Mononuclear cell (primary cell): ENCODE measurements around the gene RAB37. TPM values are rescaled to one million over a fixed set of nuclear protein-coding genes. Genes with fewer than 3 reads are reported as not detected.

Source experiments
- H3K27me3 ChIP-seq: 2 replicates; pipeline ENCODE4 v1.6.0; 2011; ENCODE audit warnings: low read length, control low read depth; ENCODE audit not compliant: insufficient read depth
- H3K4me1 ChIP-seq: 2 replicates; pipeline ENCODE4 v1.5.1; 2011; ENCODE audit warnings: mild to moderate bottlenecking, low read length, control low read depth; ENCODE audit not compliant: insufficient read depth
- H3K4me3 ChIP-seq: 2 replicates; pipeline ENCODE4 v1.5.1; 2011; ENCODE audit warnings: mild to moderate bottlenecking, low read length, moderate library complexity
- H3K9me3 ChIP-seq: 2 replicates; pipeline ENCODE4 v1.5.1; 2011; ENCODE audit warnings: low read depth, mild to moderate bottlenecking, control low read depth, low read length
- total RNA-seq: library from RNA; depleted of rRNA; stranded (reverse); fragments of >200 nt; gene quantifications from one replicate; pipeline ENCODE4 v1.2.3, GENCODE V29; 2012

RAB37 gene
- total RNA-seq, 1 donor = 21.8 TPM

- H3K4me1 ChIP-seq = peaks cover 28% of the 10 kb centered on the region
- no peak overlapping the region for H3K4me3 ChIP-seq
- no peaks in the 10 kb centered on the region for H3K9me3 ChIP-seq
- H3K27me3 ChIP-seq = no peaks in the 10 kb centered on the region
Measured at GRCh38 chr17:74770498-74771318, 33.7 kb downstream of the RAB37 start.

DNA sequence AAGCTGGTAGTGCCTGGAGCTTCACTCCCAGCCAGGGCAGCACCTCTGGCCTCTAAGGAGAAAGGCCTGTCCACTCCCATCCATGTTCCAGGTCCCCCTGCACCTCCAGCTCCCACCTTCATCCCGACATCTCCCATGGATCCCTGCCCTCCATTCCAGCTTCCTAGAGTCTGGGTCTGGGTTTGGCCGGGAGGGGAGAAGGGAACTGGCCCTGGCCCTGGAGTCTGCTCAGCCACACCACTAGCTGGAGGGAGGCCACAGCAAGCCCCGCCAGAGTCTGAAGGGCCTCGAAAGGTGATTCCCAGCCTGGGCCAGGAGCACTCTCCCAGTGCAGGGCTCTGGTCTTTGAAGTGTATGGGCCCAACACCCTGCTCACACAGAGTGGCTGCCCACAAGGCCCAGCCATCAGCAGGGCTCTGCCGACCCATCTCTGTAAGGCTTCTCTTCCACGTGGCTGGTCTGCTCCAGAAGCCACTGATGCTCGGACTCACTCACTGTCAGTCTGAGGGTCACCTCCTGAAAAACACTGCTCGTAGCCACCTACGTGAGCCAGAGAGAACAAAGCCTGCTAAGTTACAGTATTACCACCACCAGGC, 34.4 kb downstream of the RAB37 start:
- no peaks in the 10 kb centered on the region for H3K9me3 ChIP-seq
- H3K27me3 ChIP-seq = no peaks in the 10 kb centered on the region
- H3K4me1 ChIP-seq = peaks cover 32% of the 10 kb centered on the region
- no peak overlapping the region for H3K4me3 ChIP-seq

GRCh38 chr17:74772053-74772452, 35.0 kb downstream of the RAB37 start:
- Histone ChIP-seq H3K27me3 (no peaks in the 10 kb centered on the region), H3K4me1 (peaks cover 37% of the 10 kb centered on the region), H3K4me3 (no peak overlapping the region), H3K9me3 (no peaks in the 10 kb centered on the region)

- H3K27me3 ChIP-seq = no peaks in the 10 kb centered on the region
- no peak overlapping the region for H3K4me3 ChIP-seq
- H3K4me1 ChIP-seq = peaks cover 51% of the 10 kb centered on the region
- no peaks in the 10 kb centered on the region for H3K9me3 ChIP-seq
Measured at GRCh38 chr17:74773414-74773813, 36.4 kb downstream of the RAB37 start.

GRCh38 chr17:74773871-74774286, 36.8 kb downstream of the RAB37 start:
- H3K4me3 ChIP-seq = no peak overlapping the region
- no peaks in the 10 kb centered on the region for H3K27me3 ChIP-seq
- H3K4me1 ChIP-seq = peaks cover 55% of the 10 kb centered on the region
- H3K9me3 ChIP-seq = no peaks in the 10 kb centered on the region

- no peaks in the 10 kb centered on the region for H3K27me3 ChIP-seq
- H3K4me3 ChIP-seq = peak overlapping the region; percentile 78
- H3K9me3 ChIP-seq = no peaks in the 10 kb centered on the region
- peaks cover 63% of the 10 kb centered on the region for H3K4me1 ChIP-seq
Measured at GRCh38 chr17:74775409-74776043, 38.5 kb downstream of the RAB37 start.

DNA sequence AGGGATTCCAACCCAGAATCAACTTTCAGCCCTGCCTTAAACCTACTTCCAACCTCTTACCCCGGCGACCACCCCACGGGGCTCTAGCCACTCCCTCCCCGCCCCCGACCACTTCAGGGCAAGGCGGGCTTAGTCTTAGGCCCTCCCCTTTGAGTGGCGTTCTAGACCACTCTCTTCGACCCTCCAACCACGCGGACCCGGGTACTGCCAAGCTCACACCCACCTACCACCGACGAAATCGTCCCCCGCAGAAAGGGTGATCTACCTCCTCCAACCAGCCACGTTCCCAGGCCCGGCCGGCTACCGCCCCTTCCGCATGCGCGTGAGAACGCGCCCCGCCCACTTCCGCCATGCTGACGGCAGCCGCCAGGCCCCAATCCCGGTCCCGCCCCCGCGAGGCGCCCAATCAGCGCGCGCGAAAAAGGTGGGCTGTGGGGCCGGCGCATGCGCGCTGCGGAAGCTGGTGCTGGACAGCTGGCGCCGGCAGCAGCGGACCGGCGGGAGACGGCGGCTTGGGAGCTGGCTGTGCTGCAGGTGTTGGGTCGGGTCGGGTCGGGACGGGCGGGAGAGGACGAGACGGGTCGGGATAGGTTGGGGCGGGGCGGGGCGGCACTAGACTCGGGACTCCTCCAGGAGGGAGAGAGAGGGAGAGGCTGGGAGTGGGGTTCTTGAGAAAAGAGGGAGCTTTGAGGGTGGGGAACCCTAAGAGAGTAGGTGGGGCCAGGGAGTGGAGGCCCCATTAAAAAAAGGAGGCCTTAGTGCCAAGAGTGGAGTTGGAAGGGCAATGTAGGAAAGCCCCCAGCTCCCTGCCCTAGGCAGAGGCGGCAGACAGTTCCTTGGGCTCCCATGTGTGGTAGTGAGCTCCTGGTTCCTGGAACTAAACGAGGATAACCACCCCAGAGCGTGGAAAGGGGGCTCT, 39.2 kb downstream of the RAB37 start, which contains the start of gene NAT9:
NAT9 (minus strand) TSS at position 302 of the 919 bp plus-strand sequence. CDS start 647 bp downstream, outside the sequence.
- no peaks in the 10 kb centered on the region for H3K9me3 ChIP-seq
- H3K4me1 ChIP-seq = peaks cover 69% of the 10 kb centered on the region
- no peaks in the 10 kb centered on the region for H3K27me3 ChIP-seq
- H3K4me3 ChIP-seq = peak within 1 kb of the TSS; percentile 78

DNA sequence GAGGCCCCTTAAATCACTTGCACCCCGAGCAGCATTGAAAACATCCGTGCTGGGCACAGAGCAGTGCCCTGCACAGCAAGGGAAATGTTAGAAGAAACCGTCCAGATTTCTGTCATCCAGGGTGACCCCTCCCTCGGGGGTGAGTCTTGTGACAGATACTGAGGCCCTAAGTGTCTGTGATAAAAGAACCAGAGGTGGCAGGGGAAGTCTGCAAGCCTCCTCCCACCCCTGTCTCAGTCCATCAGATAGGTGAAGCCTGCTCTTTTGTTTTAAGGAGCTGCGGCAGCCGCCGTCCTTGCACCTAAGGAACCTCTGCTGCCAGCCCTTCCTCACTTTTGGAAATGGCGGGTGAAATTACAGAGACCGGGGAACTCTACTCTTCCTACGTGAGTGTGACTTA, 39.9 kb downstream of the RAB37 start:
- H3K4me1 ChIP-seq = peaks cover 76% of the 10 kb centered on the region

DNA sequence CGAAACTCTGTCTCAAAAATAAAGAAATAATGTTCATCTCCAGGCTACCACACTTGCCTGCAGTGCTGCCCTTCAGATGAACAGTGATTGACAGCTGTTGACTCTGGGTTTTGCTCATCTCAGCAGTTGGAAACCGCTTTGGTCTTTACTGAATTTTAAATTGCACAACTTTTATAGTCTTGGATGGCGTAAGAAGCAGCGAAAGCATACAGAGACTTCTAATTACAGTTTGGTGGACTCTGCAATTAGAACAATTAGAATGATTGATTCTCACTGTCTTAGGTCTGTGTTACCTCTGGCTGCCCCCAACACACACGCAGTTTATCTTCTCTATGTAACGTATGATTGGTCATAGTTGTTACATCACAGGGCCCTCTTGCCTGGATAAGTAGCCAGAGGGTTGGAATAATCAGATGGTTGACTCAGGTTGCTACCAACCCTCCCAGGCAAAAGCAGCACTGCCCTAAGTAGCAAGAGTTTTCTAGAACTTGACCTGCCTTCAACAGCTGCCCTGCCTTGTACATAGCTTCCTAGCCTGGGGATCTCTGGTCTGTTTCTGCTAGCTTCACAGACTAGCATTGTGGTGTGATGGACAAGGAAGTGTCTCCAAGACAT, 41.0 kb downstream of the RAB37 start:
- Histone ChIP-seq H3K27me3 (no peaks in the 10 kb centered on the region), H3K4me1 (peaks cover 86% of the 10 kb centered on the region), H3K4me3 (no peak overlapping the region), H3K9me3 (no peaks in the 10 kb centered on the region)

More for the DNA sequence above, 39.9 kb downstream of the RAB37 start:
- Histone ChIP-seq H3K27me3 (no peaks in the 10 kb centered on the region), H3K9me3 (no peaks in the 10 kb centered on the region), H3K4me3 (peak overlapping the region; percentile 78)

GRCh38 chr17:74778960-74779359, 41.9 kb downstream of the RAB37 start:
- H3K27me3 ChIP-seq = no peaks in the 10 kb centered on the region
- peaks cover 89% of the 10 kb centered on the region for H3K4me1 ChIP-seq
- no peak overlapping the region for H3K4me3 ChIP-seq
- no peaks in the 10 kb centered on the region for H3K9me3 ChIP-seq

GRCh38 chr17:74779501-74779900, 42.4 kb downstream of the RAB37 start:
- no peak overlapping the region for H3K4me3 ChIP-seq
- no peaks in the 10 kb centered on the region for H3K9me3 ChIP-seq
- peaks cover 87% of the 10 kb centered on the region for H3K4me1 ChIP-seq
- no peaks in the 10 kb centered on the region for H3K27me3 ChIP-seq

DNA sequence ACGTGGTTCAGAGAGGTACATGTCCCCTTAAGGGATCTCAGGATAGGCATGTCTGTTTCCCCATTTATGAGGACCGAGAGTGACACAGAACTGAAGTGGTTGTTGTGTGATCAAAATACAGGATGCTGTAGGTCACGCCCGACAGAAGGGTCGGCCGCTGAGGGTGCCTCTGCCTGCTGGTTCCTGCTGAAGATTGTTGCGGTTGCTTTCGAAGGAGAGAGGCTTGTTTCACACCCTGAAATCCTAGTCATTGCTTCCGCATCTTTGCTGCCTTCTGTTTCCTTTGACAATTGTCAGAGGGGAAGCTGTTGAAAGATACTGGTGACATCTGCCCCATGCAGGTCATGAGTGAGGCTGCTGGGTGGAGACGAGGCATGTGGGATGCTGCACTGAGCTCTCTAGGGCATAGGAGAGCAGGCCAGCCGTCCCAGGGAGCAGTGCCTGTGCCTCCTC, 42.9 kb downstream of the RAB37 start:
- Histone ChIP-seq H3K27me3 (no peaks in the 10 kb centered on the region), H3K4me3 (no peak overlapping the region), H3K9me3 (no peaks in the 10 kb centered on the region), H3K4me1 (peaks cover 88% of the 10 kb centered on the region)

GRCh38 chr17:74780443-74781238, 43.6 kb downstream of the RAB37 start:
- no peak overlapping the region for H3K4me3 ChIP-seq
- peaks cover 88% of the 10 kb centered on the region for H3K4me1 ChIP-seq
- H3K9me3 ChIP-seq = no peaks in the 10 kb centered on the region
- no peaks in the 10 kb centered on the region for H3K27me3 ChIP-seq
